SU-DHL-6 (cell line): ENCODE measurements around the gene MACC1.

Experiments
- CTCF ChIP-seq: fragments of 200-600 bp; sonication (generic); IDR thresholded peaks from one replicate; pipeline ENCODE4 v1.5.1; 2017; ENCODE audit warnings: antibody characterized with exemption, mild to moderate bottlenecking, low read length, moderate library complexity; ENCODE audit not compliant: insufficient read depth, poor library complexity, severe bottlenecking
- EZH2phosphoT487 ChIP-seq: fragments of 200-600 bp; sonication (generic), shearing (Covaris generic); conservative IDR thresholded peaks from 2 replicates; pipeline ENCODE4 v1.6.1; 2018; ENCODE audit warnings: mild to moderate bottlenecking, antibody characterized with exemption, low read length, moderate library complexity, mixed read lengths

- TF ChIP-seq EZH2phosphoT487 (no peak), CTCF (no peak)
Measured at GRCh38 chr7:20183086-20183485, 34.1 kb downstream of the MACC1 start.
